SK-N-SH (cell line): Measurements from ENCODE around the gene AFP.

Experiments
- CTCF ChIP-seq: fragments of 200-600 bp; sonication (generic); IDR thresholded peaks from 2 replicates; pipeline ENCODE4 v1.6.1; 2017; ENCODE audit warnings: antibody characterized with exemption, mild to moderate bottlenecking, moderate library complexity
- EP300 ChIP-seq, 2 experiments: IDR thresholded peaks; 2 replicates each; pipeline versions ENCODE4 v1.4.0 to v1.6.1; 2012; ENCODE audit warnings: borderline replicate concordance in 1 of 2, low read depth in 1 of 2, low read length in 1 of 2
- GABPA ChIP-seq: IDR thresholded peaks from 2 replicates; pipeline ENCODE4 v1.4.0; 2012; ENCODE audit warnings: low read depth, mild to moderate bottlenecking
- MEF2A ChIP-seq: IDR thresholded peaks from 2 replicates; pipeline ENCODE4 v1.4.0; 2012; ENCODE audit warnings: low read depth, borderline replicate concordance
- NRF1 ChIP-seq: IDR thresholded peaks from 2 replicates; pipeline ENCODE4 v1.6.1; 2012; ENCODE audit warnings: low read depth, mild to moderate bottlenecking, low read length
- RAD21 ChIP-seq: IDR thresholded peaks from 2 replicates; pipeline ENCODE4 v1.6.1; 2012; ENCODE audit warnings: mild to moderate bottlenecking, low read length
- SMC3 ChIP-seq: IDR thresholded peaks from 2 replicates; pipeline ENCODE4 v1.6.1; 2012; ENCODE audit warnings: low read depth, low read length, improper control_type of control experiment

- TF ChIP-seq SMC3, result no peak
- no peak for TF ChIP-seq RAD21
- TF ChIP-seq CTCF, result no peak
- no peak for TF ChIP-seq NRF1
- TF ChIP-seq MEF2A, result no peak
- TF ChIP-seq GABPA, result no peak
- TF ChIP-seq EP300 (IDR thresholded peaks at IDR 0.05; ENCODE audit: borderline replicate concordance in 1 of 2, low read depth in 1 of 2, low read length in 1 of 2), result no peak
These were observed 50.5 kb downstream of the AFP start for GRCh38 chr4:73486497-73486896.
